NCI-H345 (cell line): ENCODE results near the gene TAMALIN.
A peak's percentile ranks its signal among the peaks of the same experiment; 100 is the strongest.

ENCODE experiments used
- DNase-seq: peaks from one replicate; lab custom pipeline; 2025; lab: John Stamatoyannopoulos, UW

Gene TAMALIN

DNA sequence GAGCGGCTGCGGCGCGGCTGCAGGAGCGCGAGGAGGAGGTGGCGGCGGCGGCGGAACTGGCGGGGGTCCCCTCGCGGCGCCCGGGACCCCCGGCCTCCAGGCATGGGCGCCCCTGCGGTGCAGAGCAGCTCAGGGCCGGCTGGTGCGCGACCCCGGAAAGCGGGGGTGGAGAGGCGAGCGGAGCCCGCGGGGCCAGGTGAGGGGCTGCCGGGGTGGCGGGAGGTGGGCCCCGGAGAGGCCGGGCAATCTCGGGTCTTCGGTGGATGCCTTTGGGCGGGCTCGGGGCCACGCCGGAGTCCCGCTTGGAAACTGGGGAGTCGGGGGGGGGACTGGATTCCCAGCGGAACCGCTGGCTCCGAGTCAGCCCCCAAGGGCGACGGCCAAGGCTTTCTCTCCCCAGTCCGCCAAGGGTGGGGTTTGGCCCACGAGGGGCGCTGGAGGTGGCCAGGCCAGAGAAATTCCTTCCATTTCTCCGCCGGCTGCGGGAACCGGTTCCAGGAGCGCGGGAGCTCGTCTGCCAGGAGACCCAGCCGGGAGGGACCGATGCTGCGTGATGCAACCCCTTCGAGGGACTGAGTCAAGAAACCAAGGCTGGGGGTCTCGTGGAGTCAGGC, 30.6 kb downstream of the TAMALIN start:
- peak; percentile 14 for DNase-seq

DNA sequence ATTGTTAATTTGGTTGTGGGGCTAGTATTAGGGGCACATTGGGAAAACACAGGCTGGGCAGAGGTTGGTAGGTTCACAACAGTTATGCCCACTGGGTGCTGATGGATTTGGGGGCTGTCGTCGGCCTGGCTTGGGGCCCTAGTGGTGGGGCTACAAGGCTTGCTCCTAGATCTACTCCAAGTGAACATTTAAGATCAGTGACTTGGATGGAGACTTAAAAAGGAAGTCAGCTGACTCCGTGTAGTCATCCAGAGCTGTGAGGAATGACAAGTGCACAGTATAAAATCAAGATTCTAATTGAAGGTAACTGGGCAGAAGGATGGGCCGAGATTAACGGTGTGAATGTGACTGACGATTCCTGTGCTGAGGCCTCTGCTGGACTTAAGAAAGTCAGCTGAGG, 31.7 kb downstream of the TAMALIN start:
- DNase-seq = no peak

DNA sequence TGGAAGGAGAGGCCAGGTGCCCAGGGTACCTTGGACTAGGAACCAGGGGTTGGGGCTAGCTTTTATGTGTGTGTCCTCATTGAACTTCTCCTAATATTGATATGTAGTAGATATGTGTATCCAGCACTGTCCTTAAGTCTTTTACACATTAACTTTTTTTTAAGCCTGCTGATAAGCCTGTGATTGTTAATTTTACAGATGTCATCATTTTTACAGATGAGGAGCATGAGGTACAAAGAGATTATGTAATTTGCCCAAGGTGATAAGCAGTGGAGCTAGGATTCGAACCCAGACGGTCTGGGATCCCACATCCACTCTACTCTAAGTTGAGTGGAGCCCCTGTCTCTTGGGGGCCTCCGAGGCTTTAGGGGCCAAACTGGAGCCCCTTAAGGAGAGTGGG, 34.3 kb downstream of the TAMALIN start:
- DNase-seq = no peak

DNA sequence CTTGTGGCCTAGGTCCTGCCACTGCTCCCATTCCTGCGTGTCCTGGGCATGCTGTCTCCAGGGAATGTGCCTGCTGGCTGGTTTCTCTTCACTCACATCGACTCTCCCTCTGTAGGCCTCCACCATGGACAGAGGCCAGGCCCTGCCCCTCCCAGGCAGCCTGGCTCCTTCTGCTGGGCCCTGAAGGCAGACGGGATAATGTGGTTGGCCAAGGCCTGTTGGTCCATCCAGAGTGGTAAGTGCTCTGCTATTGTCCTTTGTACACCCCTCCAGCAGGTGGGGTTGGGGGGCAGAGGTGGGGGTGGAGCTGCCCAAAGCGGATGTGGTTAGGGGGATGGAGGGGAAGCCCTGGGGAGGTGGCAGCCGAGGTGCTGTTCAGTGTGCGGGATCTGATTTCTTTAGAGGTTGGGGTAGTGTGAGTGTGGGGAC, 35.0 kb downstream of the TAMALIN start:
- DNase-seq = no peak

DNA sequence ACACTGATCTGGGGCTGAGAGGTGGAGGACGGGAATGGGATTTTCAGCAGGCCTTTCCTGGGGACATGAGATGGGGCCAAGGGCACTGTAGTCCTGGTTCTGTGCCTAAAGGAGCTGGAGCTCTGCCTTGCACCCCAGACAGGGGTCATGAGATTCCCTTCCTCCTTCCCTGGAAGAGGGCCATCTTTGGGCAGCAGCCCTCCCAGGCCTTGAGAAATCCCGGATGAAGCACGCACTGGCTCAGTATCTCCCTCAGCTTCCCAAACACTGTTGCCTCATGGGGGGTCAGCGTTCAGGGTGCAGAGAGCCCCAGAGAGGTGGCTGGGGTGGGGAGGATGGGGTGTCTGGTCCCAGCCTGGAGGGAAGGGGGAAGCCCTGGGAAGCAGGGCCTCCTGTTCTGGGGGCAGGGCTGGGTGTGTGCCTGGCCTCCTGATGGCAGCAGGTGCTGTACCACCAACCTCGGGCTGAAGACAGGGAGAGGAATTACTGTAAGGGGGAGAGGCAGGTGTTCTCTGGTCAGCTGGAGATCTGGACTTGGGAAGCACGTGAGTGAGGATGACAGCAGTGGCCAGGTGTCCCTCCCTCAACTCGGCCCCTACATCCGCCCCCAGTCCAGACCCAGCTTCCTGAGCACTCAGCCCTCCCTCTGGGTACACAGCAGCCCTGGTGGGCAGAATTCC, 36.1 kb downstream of the TAMALIN start:
- DNase-seq = no peak

GRCh38 chr12:52043386-52044212, 36.9 kb downstream of the TAMALIN start:
- no peak for DNase-seq

DNA sequence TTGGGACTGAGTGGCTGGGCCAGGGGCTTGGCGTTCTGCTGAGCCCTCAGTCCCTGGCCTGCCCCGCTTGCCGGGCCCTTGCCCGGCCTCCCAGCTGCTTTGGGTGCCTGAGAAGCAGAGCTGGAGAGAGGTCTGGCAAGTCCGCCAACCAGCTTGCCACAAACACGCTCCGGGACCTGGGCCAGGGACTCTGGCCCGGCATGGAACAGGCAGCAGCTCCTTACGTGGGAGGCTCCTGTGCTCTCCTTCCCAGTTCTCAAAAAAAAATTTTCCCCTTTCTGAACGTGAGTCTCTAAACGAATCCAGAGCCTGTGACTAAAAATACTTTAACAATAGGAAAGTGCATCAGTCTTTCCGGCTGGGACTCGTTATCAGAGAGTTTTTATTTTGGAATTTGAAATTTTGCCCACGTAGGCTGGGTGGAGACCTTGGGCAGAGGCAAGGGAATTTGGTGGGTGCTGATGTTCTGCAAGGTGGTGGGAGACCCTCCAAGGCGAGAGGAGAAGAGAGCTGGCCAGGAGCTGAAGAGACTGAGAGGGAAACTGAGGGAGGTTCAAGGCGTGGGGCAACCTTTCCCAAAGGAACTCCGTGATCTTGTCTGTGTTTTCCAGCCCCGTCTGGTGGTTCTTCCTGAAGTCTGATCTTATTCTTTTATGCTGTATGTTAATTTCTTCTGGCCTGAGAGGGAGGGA, 37.7 kb downstream of the TAMALIN start:
- DNase-seq = no peak

- no peak for DNase-seq
Observed at GRCh38 chr12:52045794-52046199, 39.1 kb downstream of the TAMALIN start.

DNA sequence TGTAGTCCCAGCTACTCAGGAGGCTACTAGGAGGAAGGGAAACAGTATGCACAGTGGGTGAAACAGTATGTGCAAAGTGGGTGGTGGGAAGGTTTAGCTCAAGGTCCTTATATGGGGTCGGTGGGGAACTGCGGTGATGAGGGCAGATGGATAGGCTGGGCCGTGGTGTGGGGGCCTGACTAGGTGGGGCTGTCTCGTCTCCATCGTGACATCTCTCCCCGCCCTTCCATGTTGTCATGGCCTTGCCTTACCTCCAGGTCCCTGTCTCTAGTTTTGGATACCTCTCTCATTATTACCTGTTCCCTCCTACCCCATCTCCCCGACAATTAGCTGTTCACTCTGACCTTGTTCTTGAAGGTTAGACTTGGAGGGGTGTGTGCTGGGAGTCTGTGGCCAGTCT, 40.1 kb downstream of the TAMALIN start:
- DNase-seq = no peak

- DNase-seq = no peak
Observed at GRCh38 chr12:52049286-52049685, 42.5 kb downstream of the TAMALIN start.

DNA sequence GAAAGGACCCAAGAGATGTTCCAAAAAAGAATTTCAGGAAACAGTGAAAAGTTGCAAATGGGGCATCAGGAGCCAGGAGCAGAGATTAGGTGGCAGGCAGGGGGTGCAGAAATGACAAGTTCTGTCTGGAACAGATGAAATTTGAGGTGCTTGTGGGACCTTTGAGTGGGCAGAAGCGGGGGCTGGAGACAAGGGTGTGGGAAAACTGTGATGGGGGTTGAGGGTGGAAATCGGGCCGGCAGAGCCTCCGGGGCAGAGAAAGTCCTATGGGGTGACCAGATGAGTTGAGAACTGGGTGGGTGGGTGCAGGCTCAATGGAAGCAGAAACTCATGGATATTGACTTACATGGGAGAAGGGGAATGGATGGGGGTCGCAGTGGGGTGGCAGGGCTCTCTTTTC, 42.9 kb downstream of the TAMALIN start:
- DNase-seq = no peak

GRCh38 chr12:52050116-52050757, 43.5 kb downstream of the TAMALIN start:
- DNase-seq = no peak

- peak; percentile 91 for DNase-seq
Observed at GRCh38 chr12:52050758-52051541, 44.2 kb downstream of the TAMALIN start, which contains the start of gene NR4A1. Gene NR4A1 (plus strand): TSS chr12:52051442. CDS start chr12:52054329, 2,887 bp downstream.

- peak; percentile 22 for DNase-seq
Observed at GRCh38 chr12:52052468-52053186, 45.9 kb downstream of the TAMALIN start.

DNA sequence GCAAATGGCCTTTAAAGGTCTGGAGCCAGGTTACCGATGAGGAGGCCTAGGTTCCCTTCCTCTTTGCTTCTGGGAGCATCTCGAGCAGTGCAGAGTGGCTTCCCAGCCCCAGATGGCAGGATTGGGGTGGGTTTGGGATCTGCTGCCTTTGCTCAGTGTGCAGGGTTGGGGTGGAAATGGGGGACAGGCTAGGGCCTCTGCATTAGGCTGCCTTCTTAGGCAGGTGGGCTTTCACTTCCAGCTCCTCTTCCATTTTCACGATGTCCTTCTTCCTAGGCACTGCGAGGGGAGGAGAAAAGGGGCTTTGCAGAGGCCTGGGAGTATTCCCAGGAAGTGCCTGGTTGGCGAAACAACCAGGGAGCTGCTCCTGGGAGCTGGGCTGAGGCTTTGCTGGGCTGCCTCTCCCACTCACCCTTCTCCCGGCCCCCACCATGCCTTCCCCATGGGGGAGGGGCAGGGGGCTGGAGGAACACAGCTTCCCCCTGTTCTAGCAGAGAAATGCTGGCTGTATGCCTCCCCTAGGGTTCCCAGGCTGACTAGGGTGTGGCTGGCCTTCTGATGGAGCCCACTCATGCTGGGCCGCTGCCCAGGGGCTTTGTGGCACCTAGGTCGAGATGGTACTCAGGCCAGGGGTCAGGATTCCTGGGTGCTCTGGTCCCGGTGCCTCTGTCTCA, 46.9 kb downstream of the TAMALIN start:
- no peak for DNase-seq

- no peak for DNase-seq
Observed at GRCh38 chr12:52054231-52054832, 47.6 kb downstream of the TAMALIN start.

GRCh38 chr12:52054833-52055730, 48.3 kb downstream of the TAMALIN start:
- DNase-seq = no peak
